Heart left ventricle (tissue), 13 donors: Measurements from ENCODE around the gene SERTAD4.

Source experiments
- POLR2A ChIP-seq, 2 donors: fragments of 450-650 bp; IDR thresholded peaks; one replicate each; pipeline ENCODE4 v1.6.1; 2017; ENCODE audit warnings: antibody characterized with exemption in 2 of 2, mild to moderate bottlenecking in 2 of 2, moderate library complexity in 2 of 2
- TF ChIP-seq, protein P1 (sequence below), 12 donors: fragments of 200-600 bp; sonication (generic) in 4 of 12; IDR thresholded peaks; one replicate each; pipeline versions ENCODE4 v1.5.0 to v1.8.0; 2018 to 2022; ENCODE audit warnings: antibody characterized with exemption in 12 of 12, mild to moderate bottlenecking in 5 of 12
- donor health status: ischemic (EF 13 %, LVEDD 7.1; RV severe dilation, severe dysfunction).
- donor health status: DM: no; HTN: yes; CAD: no.
- donor health status: DM: no; HTN: no; CAD: no.
- donor health status: ischemic (EF 25% LVEDD 6.9; RV normal size, moderate dysfunction).
- donor health status: ischemic (EF 25% LVEDD 5.7; RV mildly dilated, moderate dysfunction).
- donor health status: ischemic (EF 35%, LVEDD 5.7; RV mildly dilated, moderate dysfunction).
- donor health status: nonischemic (EF 11% LVEDD 7.7; RV severe dilation, severe dysfunction).
- donor health status: DM: yes; HTN: yes; CAD: no.
- donor health status: PGD.
- donor health status: ischemic (EF 29% LVEDD 5.4; RV normal size, mild dysfunction).
- donor health status: nonischemic (EF 23%, LVEDD 6.1; RV moderate dilation, normal function).

DNA sequence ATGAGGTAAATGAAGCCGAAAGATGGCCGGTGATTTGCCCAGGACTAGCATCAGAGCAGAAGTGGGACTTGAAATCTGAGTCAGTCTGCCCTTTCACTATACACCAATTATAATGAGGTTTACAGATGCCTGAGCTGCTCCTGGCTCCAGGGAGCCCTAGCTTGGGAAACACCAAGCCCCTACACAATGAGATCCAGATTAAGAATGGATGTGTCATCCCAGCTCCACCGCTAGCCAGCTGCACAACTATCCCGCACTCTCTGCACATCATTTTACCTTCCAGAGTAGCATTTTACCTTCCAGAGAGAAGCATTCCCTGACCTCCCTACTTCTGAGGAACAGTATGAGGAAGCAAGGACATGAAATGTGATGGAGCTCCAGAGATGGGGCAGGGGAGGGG lies 27.0 kb downstream of the SERTAD4 start:
- TF ChIP-seq, protein P1, sequence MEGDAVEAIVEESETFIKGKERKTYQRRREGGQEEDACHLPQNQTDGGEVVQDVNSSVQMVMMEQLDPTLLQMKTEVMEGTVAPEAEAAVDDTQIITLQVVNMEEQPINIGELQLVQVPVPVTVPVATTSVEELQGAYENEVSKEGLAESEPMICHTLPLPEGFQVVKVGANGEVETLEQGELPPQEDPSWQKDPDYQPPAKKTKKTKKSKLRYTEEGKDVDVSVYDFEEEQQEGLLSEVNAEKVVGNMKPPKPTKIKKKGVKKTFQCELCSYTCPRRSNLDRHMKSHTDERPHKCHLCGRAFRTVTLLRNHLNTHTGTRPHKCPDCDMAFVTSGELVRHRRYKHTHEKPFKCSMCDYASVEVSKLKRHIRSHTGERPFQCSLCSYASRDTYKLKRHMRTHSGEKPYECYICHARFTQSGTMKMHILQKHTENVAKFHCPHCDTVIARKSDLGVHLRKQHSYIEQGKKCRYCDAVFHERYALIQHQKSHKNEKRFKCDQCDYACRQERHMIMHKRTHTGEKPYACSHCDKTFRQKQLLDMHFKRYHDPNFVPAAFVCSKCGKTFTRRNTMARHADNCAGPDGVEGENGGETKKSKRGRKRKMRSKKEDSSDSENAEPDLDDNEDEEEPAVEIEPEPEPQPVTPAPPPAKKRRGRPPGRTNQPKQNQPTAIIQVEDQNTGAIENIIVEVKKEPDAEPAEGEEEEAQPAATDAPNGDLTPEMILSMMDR (IDR thresholded peaks at IDR 0.05) = no peak
- TF ChIP-seq POLR2A (IDR thresholded peaks at IDR 0.05) = no peak
